ENCODE results near the gene PRR14. TPM values are rescaled to one million over a fixed set of nuclear protein-coding genes. Genes with fewer than 3 reads are reported as not detected.

PRR14 gene
- total and polyA plus RNA-seq, 10 of the 15 experiments (the other 5 are each of a cell fraction or from before 2014, with no cell fraction given) = 2.5 to 66.8 (median 19.2) TPM

DNA sequence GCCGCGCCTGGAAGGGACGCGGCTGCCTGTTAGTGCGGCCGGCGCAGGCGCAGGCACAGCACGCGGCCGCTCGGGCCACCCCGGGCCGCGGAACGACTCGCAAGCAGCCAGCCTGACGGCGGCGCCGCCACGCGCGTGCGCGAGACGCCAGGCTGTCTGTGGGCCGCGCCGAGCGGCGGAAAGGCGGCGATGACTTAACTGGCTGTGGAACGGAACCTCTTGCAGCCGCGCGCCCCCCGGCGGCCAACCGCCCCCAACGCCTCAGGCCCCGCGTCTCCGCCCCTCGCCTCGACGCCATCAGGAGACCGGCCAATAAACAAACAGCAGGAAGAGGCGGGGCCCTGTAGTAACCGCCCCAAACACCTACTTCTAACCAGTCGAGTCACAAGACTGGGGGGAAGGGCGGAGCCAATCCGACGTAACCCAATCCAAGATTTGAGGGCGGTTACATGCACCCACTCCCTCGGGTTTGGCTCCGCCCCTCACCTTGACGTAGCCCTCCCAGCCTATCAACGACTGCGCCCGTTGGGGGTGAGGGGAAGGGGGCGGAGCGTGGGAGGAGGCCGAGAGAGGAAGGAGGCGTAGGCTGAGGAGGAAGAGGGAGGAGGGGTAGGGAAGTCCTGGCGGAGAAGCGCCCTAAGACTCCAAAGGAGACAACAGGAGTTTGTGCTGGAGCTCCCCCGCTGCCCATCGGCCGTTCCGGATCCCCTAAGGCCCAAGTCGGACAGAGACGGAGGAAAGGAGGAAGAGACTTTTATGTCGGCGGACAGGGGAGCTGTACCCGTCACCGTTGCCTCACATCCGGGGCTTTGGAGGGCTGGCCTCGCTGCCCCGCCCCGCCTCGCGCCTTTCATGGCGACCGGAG, 7.3 kb downstream of the PRR14 start, which contains the start of gene FBRS (continued):
- peak; percentile 82; the same call in 1 of the 2 replicates for TF ChIP-seq ZNF592 (IDR thresholded peaks at IDR 0.05)
- no peak for TF ChIP-seq MEF2B (IDR thresholded peaks at IDR 0.05; ENCODE audit: partially characterized antibody, poor library complexity, severe bottlenecking)
- TF ChIP-seq, protein P1, sequence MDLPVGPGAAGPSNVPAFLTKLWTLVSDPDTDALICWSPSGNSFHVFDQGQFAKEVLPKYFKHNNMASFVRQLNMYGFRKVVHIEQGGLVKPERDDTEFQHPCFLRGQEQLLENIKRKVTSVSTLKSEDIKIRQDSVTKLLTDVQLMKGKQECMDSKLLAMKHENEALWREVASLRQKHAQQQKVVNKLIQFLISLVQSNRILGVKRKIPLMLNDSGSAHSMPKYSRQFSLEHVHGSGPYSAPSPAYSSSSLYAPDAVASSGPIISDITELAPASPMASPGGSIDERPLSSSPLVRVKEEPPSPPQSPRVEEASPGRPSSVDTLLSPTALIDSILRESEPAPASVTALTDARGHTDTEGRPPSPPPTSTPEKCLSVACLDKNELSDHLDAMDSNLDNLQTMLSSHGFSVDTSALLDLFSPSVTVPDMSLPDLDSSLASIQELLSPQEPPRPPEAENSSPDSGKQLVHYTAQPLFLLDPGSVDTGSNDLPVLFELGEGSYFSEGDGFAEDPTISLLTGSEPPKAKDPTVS (IDR thresholded peaks at IDR 0.05; ENCODE audit: low read depth, low read length) = no peak
- TF ChIP-seq, protein P2, sequence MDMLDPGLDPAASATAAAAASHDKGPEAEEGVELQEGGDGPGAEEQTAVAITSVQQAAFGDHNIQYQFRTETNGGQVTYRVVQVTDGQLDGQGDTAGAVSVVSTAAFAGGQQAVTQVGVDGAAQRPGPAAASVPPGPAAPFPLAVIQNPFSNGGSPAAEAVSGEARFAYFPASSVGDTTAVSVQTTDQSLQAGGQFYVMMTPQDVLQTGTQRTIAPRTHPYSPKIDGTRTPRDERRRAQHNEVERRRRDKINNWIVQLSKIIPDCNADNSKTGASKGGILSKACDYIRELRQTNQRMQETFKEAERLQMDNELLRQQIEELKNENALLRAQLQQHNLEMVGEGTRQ (IDR thresholded peaks at IDR 0.05; ENCODE audit: borderline replicate concordance, low read depth, low read length) = no peak; the same call in 1 of the 2 replicates
- peak; percentile 36; the same call in 1 of the 2 replicates for TF ChIP-seq NR2C1 (IDR thresholded peaks at IDR 0.05)
- no peak for TF ChIP-seq TCF12 (IDR thresholded peaks at IDR 0.05; ENCODE audit: low read depth, low read length)
- no peak for TF ChIP-seq EP300 (IDR thresholded peaks at IDR 0.05; ENCODE audit: borderline replicate concordance in 1 of 2, control insufficient read depth in 1 of 2, low read depth in 2 of 2, low read length in 2 of 2)
- TF ChIP-seq EGR1 (IDR thresholded peaks at IDR 0.05; ENCODE audit: borderline replicate concordance in 1 of 2, low read depth in 2 of 2, low read length in 2 of 2) = peak; percentile 22 to 92
- TF ChIP-seq NFYB (IDR thresholded peaks at IDR 0.05; ENCODE audit: insufficient read depth, low read depth, low read length) = peak; percentile 83
- TF ChIP-seq POLR2A (IDR thresholded peaks at IDR 0.05; ENCODE audit: low read depth, low read length) = peak; percentile 84
- no peak for TF ChIP-seq HDAC6 (IDR thresholded peaks at IDR 0.05; ENCODE audit: unreplicated experiment)
- TF ChIP-seq, protein P3, sequence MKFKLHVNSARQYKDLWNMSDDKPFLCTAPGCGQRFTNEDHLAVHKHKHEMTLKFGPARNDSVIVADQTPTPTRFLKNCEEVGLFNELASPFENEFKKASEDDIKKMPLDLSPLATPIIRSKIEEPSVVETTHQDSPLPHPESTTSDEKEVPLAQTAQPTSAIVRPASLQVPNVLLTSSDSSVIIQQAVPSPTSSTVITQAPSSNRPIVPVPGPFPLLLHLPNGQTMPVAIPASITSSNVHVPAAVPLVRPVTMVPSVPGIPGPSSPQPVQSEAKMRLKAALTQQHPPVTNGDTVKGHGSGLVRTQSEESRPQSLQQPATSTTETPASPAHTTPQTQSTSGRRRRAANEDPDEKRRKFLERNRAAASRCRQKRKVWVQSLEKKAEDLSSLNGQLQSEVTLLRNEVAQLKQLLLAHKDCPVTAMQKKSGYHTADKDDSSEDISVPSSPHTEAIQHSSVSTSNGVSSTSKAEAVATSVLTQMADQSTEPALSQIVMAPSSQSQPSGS (IDR thresholded peaks at IDR 0.05; ENCODE audit: low read length) = no peak
- TF ChIP-seq HCFC1 (IDR thresholded peaks at IDR 0.05; ENCODE audit: low read length) = peak; percentile 11; the same call in 1 of the 2 replicates
- no peak for TF ChIP-seq ZBTB11 (CRISPR knock-in tag; IDR thresholded peaks at IDR 0.05)
